OCI-LY3 (cell line): ENCODE data around the gene COL4A2.

ENCODE experiments used
- EZH2phosphoT487 ChIP-seq: fragments of 200-600 bp; shearing (Covaris generic); IDR thresholded peaks from 2 replicates; pipeline ENCODE4 v1.6.1; 2018; ENCODE audit warnings: antibody characterized with exemption, mixed run types, low read depth
- TF ChIP-seq, protein P1 (sequence below): fragments of 200-600, 300-600 bp; sonication (generic); IDR thresholded peaks from 2 replicates; pipeline ENCODE4 v1.5.1; 2014; ENCODE audit warnings: antibody characterized with exemption, low read length, low read depth

GRCh38 chr13:110322828-110323171 lies 15.7 kb downstream of the COL4A2 start:
- TF ChIP-seq, protein P1, sequence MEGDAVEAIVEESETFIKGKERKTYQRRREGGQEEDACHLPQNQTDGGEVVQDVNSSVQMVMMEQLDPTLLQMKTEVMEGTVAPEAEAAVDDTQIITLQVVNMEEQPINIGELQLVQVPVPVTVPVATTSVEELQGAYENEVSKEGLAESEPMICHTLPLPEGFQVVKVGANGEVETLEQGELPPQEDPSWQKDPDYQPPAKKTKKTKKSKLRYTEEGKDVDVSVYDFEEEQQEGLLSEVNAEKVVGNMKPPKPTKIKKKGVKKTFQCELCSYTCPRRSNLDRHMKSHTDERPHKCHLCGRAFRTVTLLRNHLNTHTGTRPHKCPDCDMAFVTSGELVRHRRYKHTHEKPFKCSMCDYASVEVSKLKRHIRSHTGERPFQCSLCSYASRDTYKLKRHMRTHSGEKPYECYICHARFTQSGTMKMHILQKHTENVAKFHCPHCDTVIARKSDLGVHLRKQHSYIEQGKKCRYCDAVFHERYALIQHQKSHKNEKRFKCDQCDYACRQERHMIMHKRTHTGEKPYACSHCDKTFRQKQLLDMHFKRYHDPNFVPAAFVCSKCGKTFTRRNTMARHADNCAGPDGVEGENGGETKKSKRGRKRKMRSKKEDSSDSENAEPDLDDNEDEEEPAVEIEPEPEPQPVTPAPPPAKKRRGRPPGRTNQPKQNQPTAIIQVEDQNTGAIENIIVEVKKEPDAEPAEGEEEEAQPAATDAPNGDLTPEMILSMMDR, result no peak
- TF ChIP-seq EZH2phosphoT487, result no peak
